AG09309 (cell line): ENCODE results near the gene CCDC102A.

Experiments
- DNase-seq: peaks from one replicate; pipeline ENCODE4 v3.0.0-alpha.2; 2010; ENCODE audit warnings: low read depth
- H3K4me3 ChIP-seq: 2 replicates; pipeline ENCODE4 v1.5.1; 2011; ENCODE audit warnings: mild to moderate bottlenecking, low read depth, low read length, moderate library complexity; ENCODE audit not compliant: control insufficient read depth
- TF ChIP-seq, protein P1 (sequence below): IDR thresholded peaks from 2 replicates; pipeline ENCODE4 v1.5.1; 2011; ENCODE audit warnings: mild to moderate bottlenecking, low read depth, low read length, inconsistent platforms; ENCODE audit not compliant: insufficient read depth, control insufficient read depth; ENCODE audit errors: missing control alignments

The CCDC102A gene

GRCh38 chr16:57518922-57519321 is 17.4 kb downstream of the CCDC102A start:
- no peak overlapping the region for H3K4me3 ChIP-seq

DNA sequence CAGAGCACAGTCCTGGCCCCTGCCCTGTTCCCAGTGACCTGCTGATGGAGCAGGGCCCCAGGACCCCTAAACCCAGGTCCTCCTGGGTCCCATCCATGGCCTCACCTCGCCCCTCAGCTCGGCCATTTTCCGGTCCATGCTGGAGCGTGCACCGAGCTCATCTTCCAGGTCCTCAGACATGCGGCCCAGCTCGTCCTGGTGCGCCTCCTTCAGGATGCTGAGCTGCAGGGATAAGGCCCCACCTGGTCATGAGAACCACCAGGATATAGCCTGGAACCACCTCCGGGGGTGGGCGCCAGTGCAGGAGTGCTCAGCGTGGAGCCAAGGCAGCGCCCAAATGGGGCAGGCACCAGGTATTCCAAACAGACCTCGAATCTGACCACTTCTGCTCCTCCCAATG is 17.9 kb downstream of the CCDC102A start:
- TF ChIP-seq, protein P1, sequence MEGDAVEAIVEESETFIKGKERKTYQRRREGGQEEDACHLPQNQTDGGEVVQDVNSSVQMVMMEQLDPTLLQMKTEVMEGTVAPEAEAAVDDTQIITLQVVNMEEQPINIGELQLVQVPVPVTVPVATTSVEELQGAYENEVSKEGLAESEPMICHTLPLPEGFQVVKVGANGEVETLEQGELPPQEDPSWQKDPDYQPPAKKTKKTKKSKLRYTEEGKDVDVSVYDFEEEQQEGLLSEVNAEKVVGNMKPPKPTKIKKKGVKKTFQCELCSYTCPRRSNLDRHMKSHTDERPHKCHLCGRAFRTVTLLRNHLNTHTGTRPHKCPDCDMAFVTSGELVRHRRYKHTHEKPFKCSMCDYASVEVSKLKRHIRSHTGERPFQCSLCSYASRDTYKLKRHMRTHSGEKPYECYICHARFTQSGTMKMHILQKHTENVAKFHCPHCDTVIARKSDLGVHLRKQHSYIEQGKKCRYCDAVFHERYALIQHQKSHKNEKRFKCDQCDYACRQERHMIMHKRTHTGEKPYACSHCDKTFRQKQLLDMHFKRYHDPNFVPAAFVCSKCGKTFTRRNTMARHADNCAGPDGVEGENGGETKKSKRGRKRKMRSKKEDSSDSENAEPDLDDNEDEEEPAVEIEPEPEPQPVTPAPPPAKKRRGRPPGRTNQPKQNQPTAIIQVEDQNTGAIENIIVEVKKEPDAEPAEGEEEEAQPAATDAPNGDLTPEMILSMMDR, result no peak
- H3K4me3 ChIP-seq, result no peak overlapping the region
- DNase-seq, result no peak

More at GRCh38 chr16:57518922-57519321, 17.4 kb downstream of the CCDC102A start:
- DNase-seq, result no peak
- TF ChIP-seq, protein P1, result no peak

GRCh38 chr16:57517397-57518367 is 18.7 kb downstream of the CCDC102A start:
- DNase-seq, result no peak
- TF ChIP-seq, protein P1, result no peak
- no peak overlapping the region for H3K4me3 ChIP-seq

DNA sequence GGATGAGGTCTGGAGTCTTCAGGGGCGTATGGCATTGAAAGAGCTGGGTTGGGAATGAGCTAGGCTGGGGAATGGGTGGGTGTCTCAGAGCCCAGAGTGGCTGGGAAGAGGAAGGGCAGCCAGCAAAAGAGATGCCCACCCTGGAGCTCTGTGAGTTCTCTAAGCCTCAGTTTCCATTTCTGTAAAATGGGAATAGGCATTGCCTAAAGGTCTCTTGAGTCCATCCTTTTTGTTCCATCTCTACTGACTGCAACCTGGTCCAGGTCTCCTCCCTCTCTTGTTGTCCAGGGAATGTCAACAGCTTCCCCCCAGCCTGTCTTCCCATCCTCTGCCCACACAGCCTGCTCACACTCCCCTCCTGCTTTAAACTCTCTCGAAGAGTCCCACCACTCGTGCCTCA is 19.6 kb downstream of the CCDC102A start:
- H3K4me3 ChIP-seq, result no peak overlapping the region
- TF ChIP-seq, protein P1, result no peak
- no peak for DNase-seq

GRCh38 chr16:57516176-57516725 is 20.1 kb downstream of the CCDC102A start:
- no peak overlapping the region for H3K4me3 ChIP-seq
- TF ChIP-seq, protein P1, result no peak
- DNase-seq, result no peak

DNA sequence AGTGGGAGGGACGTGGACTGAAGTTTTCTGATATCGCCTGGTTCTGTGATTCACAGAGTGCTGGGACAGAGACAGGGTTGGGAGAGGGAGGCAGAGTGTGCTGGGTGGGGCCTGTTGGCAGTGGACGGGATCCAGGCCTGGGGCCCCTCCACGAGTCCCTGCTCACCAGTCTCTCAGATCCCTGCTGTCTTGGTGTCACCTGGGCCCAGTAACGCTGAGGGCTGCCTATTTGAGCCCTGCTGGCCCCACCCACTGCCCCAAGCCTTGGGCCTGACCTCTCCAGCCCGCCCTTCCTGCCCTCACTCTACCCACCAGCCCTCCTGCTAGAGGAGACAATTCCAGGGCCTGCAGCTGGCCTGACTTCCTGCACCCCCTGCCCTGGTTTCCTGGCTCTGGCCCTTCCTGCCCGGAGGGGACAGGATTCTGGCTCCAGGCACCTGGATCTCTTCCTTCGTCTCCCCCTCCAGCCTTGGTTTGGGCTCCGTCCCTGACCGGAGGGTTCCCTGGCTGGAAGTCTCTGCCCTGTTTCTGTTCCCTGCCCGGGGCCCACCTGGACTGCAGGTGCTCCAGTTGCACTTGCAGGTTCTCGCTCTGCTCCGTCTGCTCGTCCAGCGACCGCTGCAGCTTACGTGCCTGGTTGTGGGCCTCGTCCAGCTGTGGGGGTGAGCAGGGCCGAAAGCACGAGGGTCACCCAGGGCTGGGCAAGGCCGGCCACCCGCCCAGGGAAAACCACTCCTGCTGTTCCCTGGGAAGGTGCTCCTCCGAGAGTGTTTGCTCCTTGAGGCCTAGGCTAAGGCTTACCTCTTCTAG is 21.4 kb downstream of the CCDC102A start:
- no peak for DNase-seq
- TF ChIP-seq, protein P1, result no peak
- H3K4me3 ChIP-seq, result no peak overlapping the region
